Rectal smooth muscle tissue (tissue), 1 donor: ENCODE results near the gene CRYL1.

Source experiments
- H3K27ac ChIP-seq: one replicate; pipeline ENCODE4 v1.7.0; 2013; ENCODE audit warnings: low read depth, low read length, inconsistent platforms
- H3K27me3 ChIP-seq: one replicate; pipeline ENCODE4 v1.7.0; 2013; ENCODE audit warnings: low read length; ENCODE audit not compliant: control insufficient read depth, insufficient read depth
- H3K36me3 ChIP-seq: one replicate; pipeline ENCODE4 v1.7.0; 2013; ENCODE audit warnings: low read length; ENCODE audit not compliant: control insufficient read depth, insufficient read depth
- H3K4me1 ChIP-seq: one replicate; pipeline ENCODE4 v1.7.0; 2013; ENCODE audit warnings: low read length; ENCODE audit not compliant: control insufficient read depth, insufficient read depth
- H3K4me3 ChIP-seq: one replicate; pipeline ENCODE4 v1.7.0; 2013; ENCODE audit warnings: low read length
- H3K9ac ChIP-seq: one replicate; pipeline ENCODE4 v1.7.0; 2013; ENCODE audit warnings: low read length

CRYL1 gene

DNA sequence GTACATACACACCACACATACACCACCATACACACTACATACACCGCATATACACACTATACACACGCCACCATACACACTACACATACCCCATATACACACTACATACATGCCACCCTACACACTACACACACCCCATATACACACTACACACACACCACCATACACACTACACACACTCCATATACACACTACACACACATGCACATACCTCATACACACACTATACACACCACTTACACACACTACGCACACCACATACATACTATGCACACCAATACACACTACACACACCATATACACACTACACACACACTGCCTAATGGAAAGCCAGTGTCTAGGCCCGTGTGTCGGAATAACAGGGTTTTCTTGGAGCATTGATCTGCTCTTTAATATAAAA lies 27.5 kb downstream of the CRYL1 start:
- Histone ChIP-seq H3K27me3 (no peaks in the 10 kb centered on the region), H3K9ac (no peak overlapping the region), H3K27ac (no peak overlapping the region), H3K4me1 (no peaks in the 10 kb centered on the region), H3K4me3 (no peak overlapping the region), H3K36me3 (no peaks in the 10 kb centered on the region)

DNA sequence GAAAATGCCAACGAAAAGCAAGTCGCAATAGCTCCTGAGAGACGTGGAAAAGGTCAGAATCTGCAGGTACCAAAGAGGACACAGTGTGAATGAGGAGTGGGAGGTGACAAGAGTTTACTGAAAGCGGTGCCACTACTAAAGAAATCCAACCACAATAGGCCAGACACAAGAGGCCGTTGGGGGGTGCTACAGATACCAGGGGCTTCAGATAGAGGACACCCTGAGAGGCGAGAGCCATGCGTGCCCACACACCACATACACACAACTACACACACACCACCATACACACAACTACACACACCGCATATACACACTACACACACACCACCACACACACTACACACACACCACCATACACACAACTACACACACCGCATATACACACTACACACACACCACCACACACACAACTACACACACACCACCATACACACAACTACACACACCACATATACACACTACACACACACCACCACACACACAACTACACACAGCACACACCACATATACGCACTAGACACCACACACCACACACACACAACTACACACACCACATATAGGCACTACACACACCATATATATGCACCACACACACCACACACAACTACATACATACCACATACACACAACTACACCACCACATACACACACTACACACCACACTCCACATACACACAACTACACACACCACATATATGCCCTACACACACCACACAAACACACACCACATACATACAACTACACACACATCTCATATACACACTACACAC lies 28.5 kb downstream of the CRYL1 start:
- Histone ChIP-seq H3K27ac (no peak overlapping the region), H3K9ac (no peak overlapping the region), H3K36me3 (no peaks in the 10 kb centered on the region), H3K27me3 (no peaks in the 10 kb centered on the region), H3K4me1 (no peaks in the 10 kb centered on the region), H3K4me3 (no peak overlapping the region)

DNA sequence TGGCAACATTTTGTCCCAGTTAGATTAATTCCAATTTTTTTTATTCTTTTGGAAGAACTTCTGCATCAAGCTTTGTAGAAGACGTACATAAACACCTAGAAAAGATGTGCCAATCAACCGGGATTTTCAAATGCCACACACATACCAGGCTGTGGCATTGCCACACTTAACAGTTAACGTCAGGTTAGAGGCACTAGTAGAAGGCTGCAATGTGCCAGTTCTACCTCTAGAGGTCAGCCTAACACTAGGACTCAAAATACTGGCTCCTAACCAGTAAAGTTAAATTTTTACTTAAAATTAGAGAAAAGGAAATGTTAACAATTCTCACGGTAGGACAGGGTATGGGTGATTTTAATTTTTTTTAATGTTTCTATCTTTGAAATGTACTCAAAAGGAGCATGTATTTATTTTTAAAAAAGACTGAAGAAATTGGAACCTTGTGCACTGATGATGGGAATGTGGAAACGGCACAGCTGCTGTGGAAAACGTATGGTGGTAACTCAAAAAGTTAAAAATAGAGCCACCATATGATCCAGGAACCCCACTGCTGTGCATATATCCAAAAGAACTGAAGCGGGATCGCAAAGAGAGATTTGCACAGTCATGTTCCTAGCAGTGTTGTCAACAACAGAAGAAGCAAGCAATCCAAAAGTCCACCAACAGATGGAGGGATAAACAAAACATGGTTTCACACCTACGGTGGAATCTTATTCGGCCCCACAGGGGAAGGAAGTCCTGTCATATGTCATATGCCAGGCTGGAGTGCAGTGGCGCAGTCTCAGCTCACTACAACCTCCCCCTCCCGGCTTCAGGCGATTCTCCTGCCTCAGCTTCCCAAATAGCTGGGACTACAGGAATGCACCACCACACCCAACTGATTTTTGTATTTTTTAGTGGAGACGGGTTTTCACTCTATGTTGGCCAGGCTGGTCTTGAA lies 30.3 kb downstream of the CRYL1 start:
- no peak overlapping the region for H3K4me3 ChIP-seq
- H3K4me1 ChIP-seq = no peaks in the 10 kb centered on the region
- H3K36me3 ChIP-seq = no peaks in the 10 kb centered on the region
- no peak overlapping the region for H3K9ac ChIP-seq
- no peaks in the 10 kb centered on the region for H3K27me3 ChIP-seq
- no peak overlapping the region for H3K27ac ChIP-seq

DNA sequence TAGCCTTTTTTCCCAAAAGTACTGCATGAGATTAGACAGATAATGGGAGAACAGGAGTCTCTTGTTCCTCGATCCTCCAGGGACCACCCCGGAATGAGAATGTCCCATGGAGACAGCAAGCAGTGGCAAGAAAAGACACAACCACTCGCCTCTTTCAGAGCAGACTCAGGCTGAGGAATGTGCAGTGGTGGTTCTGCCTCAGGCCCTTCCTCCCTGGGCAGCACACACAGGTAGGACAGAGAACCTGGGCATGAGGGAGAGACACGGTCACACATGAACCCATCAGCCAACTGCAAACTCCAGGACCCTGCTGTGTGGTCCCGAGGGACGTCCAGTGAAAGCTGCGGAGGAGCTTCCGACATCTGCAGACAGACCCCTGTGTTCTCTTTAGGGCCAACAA lies 31.0 kb downstream of the CRYL1 start:
- H3K27ac ChIP-seq = no peak overlapping the region
- no peak overlapping the region for H3K9ac ChIP-seq

DNA sequence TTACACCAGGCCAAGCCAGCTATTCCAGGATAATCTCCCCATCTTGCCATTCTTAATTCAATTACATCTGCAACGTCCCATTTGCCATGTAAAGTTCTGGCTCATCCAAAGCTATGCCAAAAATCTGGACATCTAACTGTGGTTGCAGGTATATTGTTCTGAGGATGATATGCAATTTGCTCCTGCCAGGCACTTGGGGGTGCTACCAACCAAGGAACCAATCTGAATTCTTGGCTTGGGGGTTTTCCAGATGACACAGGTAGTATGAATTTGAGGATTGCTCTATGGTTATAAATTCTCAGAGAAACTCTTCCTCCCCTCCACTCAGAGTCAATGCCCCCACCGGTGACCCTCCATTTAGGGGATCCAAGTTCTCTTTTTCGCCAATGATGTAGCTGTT lies 33.0 kb downstream of the CRYL1 start:
- Histone ChIP-seq H3K27me3 (no peaks in the 10 kb centered on the region), H3K4me3 (no peak overlapping the region), H3K9ac (no peak overlapping the region), H3K4me1 (no peaks in the 10 kb centered on the region), H3K36me3 (no peaks in the 10 kb centered on the region), H3K27ac (no peak overlapping the region)

More for the DNA sequence above, 31.0 kb downstream of the CRYL1 start:
- Histone ChIP-seq H3K4me3 (no peak overlapping the region), H3K27me3 (no peaks in the 10 kb centered on the region), H3K4me1 (no peaks in the 10 kb centered on the region), H3K36me3 (no peaks in the 10 kb centered on the region)

DNA sequence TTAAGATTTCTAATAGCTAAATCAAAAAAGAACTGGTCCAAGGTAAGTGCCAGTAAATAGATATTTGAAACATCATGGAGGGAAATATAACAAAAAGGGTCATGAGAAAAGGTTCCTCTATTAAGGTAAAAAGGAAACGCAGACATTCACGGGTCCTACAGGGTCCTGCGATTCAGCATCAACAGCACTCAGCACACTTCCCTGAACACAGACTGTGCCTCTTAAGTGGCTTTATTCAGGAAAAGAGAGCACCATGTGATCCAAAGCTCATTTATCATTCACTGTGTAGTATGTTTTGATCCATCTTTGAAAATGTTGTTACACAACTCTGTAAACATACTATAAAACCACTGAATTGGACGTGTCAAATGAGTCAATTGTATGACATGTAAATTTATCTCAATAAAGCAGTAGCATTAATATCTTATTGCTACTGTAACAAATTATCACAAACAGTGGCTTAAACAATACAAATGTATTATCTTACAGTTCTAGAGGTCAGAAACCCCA lies 33.7 kb downstream of the CRYL1 start:
- Histone ChIP-seq H3K4me3 (no peak overlapping the region), H3K9ac (no peak overlapping the region), H3K27me3 (no peaks in the 10 kb centered on the region), H3K36me3 (no peaks in the 10 kb centered on the region), H3K4me1 (no peaks in the 10 kb centered on the region), H3K27ac (no peak overlapping the region)

DNA sequence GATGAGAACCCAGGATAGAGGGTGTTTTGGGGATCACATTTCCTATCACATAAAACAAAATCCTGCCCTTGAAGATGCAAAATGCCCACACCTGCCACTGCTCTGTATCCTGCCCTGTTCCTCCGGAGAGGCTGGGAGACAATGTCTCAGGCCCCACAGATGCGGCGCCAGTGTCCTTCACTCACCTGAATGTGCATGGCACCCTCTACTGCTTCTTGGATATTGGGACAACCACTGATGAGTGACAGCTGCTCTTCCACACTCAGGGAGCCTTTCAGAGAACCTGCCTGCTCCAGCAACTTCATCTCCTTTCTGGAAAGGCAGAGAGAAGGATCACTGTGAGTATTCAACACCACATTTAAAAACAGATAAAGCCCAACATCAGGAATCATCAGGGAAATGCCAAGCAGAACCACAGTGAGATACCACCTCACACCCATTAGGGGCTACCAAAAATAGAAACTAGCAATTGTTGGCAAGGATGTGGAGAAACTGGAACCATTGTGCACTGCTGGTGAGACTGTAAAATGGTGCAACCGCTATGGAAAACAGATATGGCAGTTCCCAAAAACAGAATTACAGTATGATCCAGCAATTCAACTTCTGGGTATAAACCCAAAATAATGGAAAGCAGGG lies 36.4 kb downstream of the CRYL1 start:
- Histone ChIP-seq H3K36me3 (no peaks in the 10 kb centered on the region), H3K4me3 (no peak overlapping the region), H3K9ac (no peak overlapping the region), H3K27me3 (no peaks in the 10 kb centered on the region), H3K27ac (no peak overlapping the region), H3K4me1 (no peaks in the 10 kb centered on the region)

DNA sequence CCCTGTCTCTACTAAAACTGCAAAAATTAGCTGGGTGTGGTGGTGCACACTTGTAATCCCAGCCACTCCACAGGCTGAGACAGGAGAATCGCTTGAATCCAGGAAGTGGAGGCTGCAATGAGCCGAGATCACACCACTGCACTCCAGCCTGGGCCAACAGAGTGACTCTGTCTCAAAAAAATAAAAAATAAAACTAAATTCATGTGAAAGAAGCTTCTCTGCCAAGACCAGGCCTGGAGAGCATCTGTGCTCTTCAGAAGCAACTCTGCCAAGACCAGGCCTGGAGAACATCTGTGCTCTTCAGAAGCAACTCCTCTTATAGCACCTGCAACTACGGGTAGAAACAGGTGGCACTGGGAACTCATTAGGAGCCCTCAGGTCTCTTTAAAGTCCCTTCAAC lies 37.7 kb downstream of the CRYL1 start:
- Histone ChIP-seq H3K27ac (no peak overlapping the region), H3K4me3 (no peak overlapping the region), H3K4me1 (no peaks in the 10 kb centered on the region), H3K36me3 (no peaks in the 10 kb centered on the region), H3K27me3 (no peaks in the 10 kb centered on the region), H3K9ac (no peak overlapping the region)

DNA sequence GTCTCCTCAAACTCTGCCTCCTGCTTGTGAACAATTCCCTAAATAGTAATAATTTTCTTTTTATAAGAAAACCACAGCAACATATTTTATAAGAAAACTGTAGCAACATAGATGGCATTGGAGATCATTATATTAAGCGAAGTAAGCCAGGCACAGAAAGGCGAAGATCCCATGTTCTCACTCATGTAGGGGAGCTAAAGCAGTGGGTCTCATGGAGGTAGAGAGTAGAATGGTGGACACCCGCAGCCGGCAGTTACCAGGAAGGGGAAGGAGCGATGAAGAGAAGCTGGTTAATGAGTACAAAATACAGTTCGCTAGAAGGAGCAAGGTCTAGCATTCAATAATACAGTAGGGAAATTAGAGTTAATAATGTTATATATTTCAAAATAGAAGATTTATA lies 42.9 kb downstream of the CRYL1 start:
- Histone ChIP-seq H3K27me3 (no peaks in the 10 kb centered on the region), H3K36me3 (peaks cover 3% of the 10 kb centered on the region), H3K4me3 (no peak overlapping the region), H3K9ac (no peak overlapping the region), H3K4me1 (no peaks in the 10 kb centered on the region), H3K27ac (no peak overlapping the region)

DNA sequence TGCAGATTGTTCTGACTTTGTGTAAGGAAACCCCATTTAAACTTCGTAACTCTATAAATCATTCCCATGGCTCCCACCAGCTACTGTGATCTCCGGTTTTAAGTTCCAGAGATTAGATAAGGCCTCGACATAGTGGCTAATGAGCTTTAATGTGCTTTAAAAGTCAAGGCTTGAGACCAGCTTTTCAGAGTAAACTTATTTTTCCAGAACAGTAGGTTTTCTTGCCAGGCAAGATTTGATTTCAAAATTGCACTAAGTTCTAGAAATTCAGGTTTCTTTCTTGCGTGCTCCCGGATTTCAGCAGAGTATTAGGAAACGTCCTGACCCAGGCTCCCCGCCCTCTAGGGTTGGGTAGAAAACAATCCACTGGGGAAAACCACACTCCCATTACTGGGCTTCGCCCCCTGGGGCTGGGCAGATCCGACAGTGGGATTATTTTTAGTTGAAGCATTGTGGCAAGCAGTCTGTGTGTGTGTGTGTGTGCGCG lies 43.3 kb downstream of the CRYL1 start:
- Histone ChIP-seq H3K4me1 (no peaks in the 10 kb centered on the region), H3K4me3 (no peak overlapping the region), H3K27me3 (no peaks in the 10 kb centered on the region), H3K36me3 (peaks cover 3% of the 10 kb centered on the region), H3K9ac (no peak overlapping the region), H3K27ac (no peak overlapping the region)

DNA sequence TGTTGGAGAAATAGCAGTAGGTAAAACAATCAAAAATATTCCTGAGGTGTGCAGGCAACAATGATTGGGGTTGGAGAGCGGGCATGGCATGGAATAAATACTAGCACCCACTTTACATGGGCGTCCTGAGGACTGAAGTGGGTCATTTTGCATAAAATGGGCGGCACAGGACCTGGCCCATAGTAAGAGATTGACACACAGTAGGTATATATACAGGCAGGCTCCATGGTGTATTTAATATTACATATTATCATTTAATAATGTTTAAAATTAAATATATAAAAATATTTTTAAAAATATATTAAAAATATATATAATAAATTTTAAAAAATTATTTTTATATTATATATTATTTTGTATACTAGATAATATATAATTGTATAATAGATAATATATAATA lies 48.3 kb downstream of the CRYL1 start:
- no peak overlapping the region for H3K27ac ChIP-seq
- H3K27me3 ChIP-seq = no peaks in the 10 kb centered on the region
- H3K4me1 ChIP-seq = no peaks in the 10 kb centered on the region
- no peak overlapping the region for H3K9ac ChIP-seq
- no peak overlapping the region for H3K4me3 ChIP-seq
- peaks cover 3% of the 10 kb centered on the region for H3K36me3 ChIP-seq
